Measurements from ENCODE around the gene ADRM1.

ADRM1 gene

GRCh38 chr20:62268228-62268900, 34.4 kb upstream of the ADRM1 start:
- no peak overlapping the region for H3K4me3 ChIP-seq (ENCODE audit: low read depth, low read length)
- no peak for TF ChIP-seq CTCF (IDR thresholded peaks at IDR 0.05; ENCODE audit: low read depth, low read length, missing control alignments)
- no peak for DNase-seq (ENCODE audit: low read depth)

- no peak for TF ChIP-seq CTCF (IDR thresholded peaks at IDR 0.05; ENCODE audit: low read depth, low read length, missing control alignments)
- DNase-seq (ENCODE audit: low read depth) = no peak
- no peak overlapping the region for H3K4me3 ChIP-seq (ENCODE audit: low read depth, low read length)
Measured at GRCh38 chr20:62269378-62269777, 33.4 kb upstream of the ADRM1 start.

- DNase-seq (ENCODE audit: low read depth) = no peak
- TF ChIP-seq CTCF (IDR thresholded peaks at IDR 0.05; ENCODE audit: low read depth, low read length, missing control alignments) = no peak
- H3K4me3 ChIP-seq (ENCODE audit: low read depth, low read length) = no peak overlapping the region
Measured at GRCh38 chr20:62269871-62270270, 32.9 kb upstream of the ADRM1 start.

- no peak for DNase-seq (ENCODE audit: low read depth)
- no peak for TF ChIP-seq CTCF (IDR thresholded peaks at IDR 0.05; ENCODE audit: low read depth, low read length, missing control alignments)
Measured at GRCh38 chr20:62272200-62272599, 30.6 kb upstream of the ADRM1 start.

GRCh38 chr20:62273416-62273815, 29.4 kb upstream of the ADRM1 start:
- no peak for DNase-seq (ENCODE audit: low read depth)
- TF ChIP-seq CTCF (IDR thresholded peaks at IDR 0.05; ENCODE audit: low read depth, low read length, missing control alignments) = no peak
- no peak overlapping the region for H3K4me3 ChIP-seq (ENCODE audit: low read depth, low read length)

More at GRCh38 chr20:62272200-62272599, 30.6 kb upstream of the ADRM1 start:
- no peak overlapping the region for H3K4me3 ChIP-seq (ENCODE audit: low read depth, low read length)

- no peak for DNase-seq (ENCODE audit: low read depth)
- TF ChIP-seq CTCF (IDR thresholded peaks at IDR 0.05; ENCODE audit: low read depth, low read length, missing control alignments) = no peak
- no peak overlapping the region for H3K4me3 ChIP-seq (ENCODE audit: low read depth, low read length)
Measured at GRCh38 chr20:62274332-62274950, 28.4 kb upstream of the ADRM1 start.

GRCh38 chr20:62275219-62275618, 27.6 kb upstream of the ADRM1 start:
- H3K4me3 ChIP-seq (ENCODE audit: low read depth, low read length) = no peak overlapping the region
- TF ChIP-seq CTCF (IDR thresholded peaks at IDR 0.05; ENCODE audit: low read depth, low read length, missing control alignments) = no peak
- no peak for DNase-seq (ENCODE audit: low read depth)

Data from GM12864 (cell line).